Measurements from ENCODE around the gene EME1.
"Not testable (repeated sequence)": the region's sequence is repeated elsewhere in the genome, so short reads cannot be mapped to it uniquely, and the experiment has no call there.

EME1 gene

DNA sequence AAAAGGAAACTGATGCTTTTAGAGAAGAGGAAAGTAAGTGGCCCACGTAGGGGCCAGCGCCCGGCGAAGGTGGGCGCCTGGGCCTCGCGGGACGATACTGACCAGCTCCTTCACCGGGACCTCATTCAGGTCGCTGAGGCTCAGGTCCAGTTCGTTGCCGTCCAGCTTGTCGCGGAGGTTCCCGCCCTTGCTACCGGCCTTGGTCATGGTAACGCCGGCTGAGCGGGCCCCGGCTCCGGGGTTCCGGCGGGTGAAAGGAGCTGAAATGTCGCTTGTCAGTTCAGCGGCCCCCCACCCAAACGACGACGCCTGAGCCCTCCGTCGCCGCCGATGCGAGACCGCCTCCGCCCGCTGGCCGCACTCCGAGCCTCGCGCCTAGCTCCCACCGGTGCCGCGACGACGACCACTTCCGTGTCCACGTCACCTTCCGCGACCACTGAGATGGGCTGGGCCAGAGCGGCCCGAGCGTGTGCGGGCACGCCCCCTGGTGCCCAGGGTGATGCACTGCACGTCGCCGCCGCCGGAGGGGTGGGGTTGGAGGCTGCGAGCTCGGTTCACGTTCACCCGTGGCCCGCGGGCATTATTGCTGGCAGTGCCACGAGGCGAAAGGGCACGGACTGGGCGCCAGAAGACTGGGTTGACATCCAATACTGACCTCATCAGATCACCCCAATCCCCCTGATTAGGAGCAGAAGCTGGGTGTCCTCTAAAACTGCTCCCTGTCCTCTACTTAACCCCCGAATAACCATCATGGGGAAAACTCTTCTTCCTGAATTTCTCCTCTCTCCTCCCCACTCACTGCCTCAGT is 24.3 kb downstream of the EME1 start, which contains the start of gene LRRC59:
Gene LRRC59, minus strand, starts transcription at position 413 of the 808 bp plus-strand sequence. Its CDS starts 206 bp downstream, at position 207.
- peak; percentile 76 for DNase-seq

DNA sequence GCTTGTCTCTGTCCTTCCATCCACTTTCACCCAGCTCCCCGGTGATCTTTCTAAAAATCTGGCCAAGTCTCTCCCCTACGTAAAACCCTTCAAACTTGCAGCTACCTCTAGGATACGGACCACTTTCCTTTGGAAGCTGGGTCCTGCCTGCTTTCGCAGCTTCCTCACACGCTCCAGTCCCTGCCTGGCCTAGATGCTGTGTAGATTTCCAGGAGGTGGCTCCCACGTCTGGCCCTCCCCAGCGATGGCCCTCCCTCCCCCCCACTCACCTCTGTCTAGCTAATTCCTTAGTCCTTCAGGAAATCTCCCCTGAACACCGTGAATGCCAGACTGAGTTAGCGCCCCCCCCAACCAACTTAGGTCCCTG is 24.9 kb downstream of the EME1 start:
- no peak for DNase-seq

DNA sequence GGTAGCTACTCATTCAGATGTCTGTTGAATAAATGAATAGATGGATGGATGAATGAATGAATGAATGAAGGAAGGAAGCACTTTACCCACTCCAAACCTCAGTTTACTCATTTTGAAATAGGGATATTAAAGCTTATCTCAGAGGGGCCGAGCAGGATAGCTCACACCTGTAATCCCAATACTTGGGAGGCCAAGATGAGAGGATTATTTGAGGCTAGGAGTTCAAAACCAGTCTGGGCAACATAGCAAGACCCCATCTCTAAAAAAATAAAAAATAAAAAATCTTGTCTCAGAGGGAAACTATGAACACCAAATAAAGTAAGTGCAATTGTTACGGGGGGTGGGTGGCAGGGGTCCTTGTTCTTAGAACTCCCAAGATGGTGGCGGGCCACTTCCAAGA is 25.6 kb downstream of the EME1 start:
- not testable (repeated sequence) for DNase-seq

DNA sequence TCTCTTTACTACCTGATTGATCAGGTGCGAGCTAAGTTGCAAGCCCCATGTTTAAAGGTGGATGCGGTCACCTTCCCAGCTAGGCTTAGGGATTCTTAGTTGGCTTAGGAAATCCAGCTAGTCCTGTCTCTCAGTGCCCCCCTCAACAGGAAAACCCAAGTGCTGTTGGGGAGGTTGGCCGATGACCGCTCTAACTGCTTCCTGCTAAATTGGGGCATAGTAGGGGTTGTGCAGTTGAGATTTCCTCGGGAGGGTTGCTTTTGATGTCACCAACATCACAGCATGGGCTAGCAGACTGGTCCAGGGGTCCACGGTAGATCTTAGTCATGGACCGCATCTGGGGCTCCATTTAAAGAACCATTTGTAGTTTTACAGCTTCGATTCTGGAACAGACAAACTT is 26.6 kb downstream of the EME1 start:
- DNase-seq: not testable (repeated sequence)

DNA sequence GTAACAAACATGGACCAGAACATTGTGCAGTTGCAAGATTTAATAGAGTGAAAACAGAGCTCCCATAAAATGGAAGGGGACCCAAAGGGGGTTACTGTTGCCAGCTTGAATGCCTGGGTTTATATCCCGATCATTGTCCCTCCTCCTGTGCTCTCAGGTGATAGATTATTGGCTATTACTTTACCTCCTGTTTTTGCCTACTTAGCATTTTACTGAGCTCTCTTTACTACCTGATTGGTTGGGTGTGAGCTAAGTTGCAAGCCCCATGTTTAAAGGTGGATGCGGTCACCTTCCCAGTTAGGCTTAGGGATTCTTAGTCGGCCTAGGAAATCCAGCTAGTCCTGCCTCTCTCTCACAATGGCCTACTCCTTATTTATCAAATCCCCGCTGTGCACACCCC is 32.3 kb downstream of the EME1 start:
- not testable (repeated sequence) for DNase-seq

DNA sequence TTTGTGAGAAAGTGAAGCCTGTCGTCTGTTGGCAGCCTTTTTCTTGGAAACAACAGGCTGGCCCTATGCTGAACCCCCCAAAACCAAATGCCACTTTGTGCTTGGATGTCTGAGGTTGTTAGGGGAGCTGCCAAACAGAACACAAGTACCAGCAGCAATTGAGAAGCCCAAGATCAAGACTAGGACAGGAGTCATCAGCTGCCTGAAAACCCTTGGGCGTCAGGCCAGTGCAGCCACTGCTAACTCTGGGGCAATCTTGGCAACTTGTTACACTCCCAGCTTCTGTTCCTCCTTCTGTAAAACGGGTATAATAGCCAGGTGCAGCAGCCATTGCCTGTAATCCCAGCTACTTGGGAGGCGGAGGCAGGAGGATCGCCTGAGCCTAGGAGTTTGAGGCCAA is 33.5 kb downstream of the EME1 start:
- no peak for DNase-seq

DNA sequence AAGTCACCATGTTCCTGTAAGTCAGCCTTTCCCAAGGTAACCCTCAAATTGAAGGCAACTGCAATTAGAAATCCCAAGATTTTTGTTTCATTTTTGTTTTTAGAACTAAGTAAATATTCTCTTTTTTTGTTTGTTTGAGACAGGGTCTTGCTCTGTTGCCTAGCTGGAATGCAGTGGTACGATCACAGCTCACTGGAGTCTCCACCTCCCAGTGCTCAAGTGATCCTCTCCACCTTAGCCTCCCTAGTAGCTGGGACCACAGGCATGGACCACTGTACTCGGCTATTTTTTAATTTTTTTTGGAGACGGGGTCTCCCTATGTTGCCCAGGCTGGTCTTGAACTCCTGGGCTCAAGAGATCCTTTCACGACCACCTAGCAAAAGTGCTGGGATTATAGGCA is 34.9 kb downstream of the EME1 start:
- no peak for DNase-seq

DNA sequence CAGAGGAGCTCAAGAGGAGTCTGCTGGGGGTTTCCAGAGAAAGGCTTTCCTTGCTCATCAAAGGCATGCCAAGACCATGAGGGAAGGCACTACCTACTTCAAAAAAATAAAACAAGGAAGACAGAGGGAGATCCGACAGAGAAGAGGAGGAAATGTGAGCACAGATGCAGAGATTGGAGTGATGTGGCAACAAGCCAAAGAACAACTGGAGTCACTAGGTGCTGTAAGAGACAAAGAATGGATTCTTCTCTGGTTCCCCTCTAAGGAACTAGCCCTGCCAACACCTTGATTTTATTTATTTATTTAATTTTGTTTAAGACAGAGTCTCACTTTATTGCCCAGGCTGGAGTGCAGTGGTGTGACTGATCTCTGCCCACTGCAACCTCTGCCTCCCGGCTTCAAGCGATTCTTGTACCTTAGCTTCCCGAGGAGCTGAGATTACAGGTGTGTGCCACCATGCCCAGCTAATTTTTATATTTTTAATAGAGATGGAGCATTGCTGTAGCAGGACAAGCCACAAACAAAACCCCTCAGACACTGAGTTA is 39.2 kb downstream of the EME1 start:
- DNase-seq: no peak

DNA sequence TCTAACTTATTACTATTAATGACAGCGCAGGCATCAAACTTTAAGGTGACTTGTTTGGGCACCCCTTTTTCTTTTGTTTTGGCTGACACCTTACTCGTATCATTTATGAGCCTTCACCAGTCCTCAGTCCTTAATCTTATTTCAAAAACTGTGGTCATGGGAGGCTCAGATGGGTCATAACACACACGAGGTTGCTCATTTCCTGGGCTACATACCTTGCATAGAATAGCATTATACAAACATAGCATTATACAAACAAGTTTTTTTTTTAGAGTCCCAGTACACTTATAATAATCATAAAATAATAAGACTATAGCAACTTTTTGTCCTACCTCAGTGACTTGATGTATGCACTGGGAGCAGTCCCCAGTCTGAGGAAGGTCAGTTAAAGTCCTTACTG is 41.8 kb downstream of the EME1 start:
- no peak for DNase-seq

DNA sequence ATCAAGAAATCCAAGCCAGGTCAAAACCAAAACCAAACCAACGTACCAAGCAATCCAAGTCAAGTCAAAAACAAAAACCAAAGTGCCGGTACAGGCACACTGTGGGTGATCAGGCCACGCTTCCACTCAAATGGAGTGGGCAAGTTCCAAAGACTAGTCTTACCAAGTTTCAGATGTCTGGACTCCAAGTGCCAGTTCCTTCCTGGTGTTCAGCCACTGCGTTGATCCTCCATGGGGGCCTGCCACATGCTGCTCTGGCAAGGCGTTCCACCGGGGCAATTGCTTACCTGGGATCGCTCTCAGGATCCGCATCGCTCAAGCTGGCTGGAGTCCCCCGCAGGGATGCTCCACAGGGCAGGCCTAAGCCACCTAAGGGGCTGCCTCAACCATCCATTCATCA is 46.5 kb downstream of the EME1 start:
- DNase-seq: not testable (repeated sequence)

DNA sequence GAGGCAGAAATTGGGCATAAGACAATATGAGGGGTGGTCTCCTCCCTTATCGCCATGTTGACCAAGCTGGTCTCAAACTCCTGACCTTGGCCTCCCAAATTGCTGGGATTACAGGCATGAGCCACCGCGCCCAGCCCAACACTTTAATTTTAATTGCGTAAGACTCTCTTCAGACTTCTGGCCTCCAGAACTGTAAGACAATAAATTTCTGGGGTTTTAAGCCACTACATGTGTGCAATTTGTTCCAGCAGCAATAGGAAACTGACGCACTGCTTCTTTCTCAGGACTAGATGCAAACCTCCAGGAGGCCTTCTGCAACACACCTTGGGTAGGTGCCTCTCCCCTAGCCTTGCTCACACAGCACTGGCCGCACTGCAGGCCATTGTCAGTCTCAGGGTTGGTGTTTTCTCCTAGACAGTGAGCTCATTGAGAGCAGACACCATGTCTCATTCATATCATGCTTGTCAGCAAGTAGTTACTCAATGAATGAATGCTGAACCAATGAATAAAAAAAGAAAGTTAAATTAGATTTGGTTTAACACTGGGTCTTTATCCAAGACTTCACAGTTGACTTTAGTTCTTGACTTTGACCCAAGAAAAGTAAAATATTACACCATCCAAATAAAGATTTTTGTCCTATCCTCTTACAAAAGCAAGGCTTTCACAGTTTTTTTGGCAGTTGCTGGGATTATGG is 47.5 kb downstream of the EME1 start:
- DNase-seq: no peak

DNA sequence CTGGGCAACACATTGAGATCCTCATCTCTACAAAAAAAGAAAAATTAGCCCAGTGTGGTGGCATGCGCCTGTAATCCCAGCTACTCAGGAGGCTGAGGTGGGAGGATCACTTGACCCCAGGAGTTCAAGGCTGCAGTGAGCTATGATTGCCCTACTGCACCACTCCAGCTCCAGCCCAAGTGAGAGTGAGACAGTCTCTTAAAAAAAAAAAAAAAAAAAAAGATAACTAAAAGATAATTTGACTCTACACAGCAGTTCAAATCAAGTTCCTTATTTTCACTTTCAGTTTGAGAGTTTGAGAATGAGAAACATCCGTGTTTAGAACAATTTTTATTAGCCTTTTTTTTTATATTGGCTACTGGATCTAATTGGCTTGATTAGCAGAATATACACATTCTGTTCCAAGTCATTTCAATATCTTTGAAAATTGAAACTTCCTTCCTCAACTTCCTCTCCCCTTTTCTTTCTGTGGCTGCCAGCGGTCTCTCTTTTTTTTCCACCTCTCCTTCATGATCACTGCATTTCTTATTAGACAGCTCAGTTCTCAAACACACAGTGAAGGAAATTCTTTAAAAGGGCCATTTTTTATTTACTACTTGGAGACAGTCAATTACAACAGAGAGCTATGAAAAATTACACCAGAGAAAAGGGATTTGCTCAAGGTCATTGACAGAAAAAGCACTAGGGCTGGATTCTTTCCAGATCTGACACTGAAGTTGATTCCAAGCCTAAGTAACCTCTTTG is 48.5 kb downstream of the EME1 start:
- DNase-seq: peak; percentile 25

DNA sequence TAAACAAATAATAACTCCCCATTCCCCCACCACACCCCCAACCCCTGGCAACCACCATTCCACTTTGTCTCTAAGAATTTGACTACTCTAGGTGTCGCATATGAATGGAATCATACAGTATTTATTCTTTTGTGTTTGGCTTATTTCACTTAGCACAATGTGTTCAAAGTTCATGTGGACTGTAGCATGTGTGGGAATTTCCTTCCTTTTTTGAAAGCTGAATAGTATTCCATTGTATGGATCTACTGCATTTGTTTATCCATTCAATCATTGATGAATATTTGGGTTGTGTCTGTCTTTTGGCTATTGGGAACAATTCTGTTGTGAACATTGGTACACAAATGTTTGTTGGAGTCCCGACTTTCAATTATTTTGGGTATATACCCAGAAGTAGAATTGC is 49.7 kb downstream of the EME1 start:
- no peak for DNase-seq

DNA sequence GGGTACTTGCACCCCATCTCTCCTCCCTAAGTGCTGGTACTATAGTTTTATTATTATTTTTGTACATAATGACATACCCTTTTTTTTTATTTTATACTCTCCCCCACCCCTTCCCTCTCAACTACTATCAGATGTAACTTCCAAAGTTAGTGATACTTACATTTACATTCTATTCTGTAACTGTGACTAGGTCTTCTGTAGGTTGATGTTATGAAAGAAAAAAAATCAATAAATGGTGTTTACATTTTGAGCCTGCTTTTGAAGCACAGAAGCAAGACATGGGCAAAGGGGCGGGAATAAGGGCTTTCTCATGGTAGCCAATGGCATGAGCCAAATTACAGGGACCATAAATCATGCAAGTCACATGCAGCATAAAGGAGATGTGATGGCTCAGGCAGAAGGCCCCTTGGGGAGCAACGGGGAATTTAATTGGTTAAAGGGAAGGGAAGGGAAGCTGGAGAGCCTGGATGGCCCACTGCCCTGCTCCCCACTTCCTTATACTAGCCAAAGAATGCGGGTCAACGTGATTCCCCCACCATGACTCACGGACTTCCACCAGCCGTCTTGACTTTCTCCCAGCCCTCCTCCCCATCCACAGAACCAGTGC is 50.6 kb downstream of the EME1 start:
- DNase-seq: no peak

DNA sequence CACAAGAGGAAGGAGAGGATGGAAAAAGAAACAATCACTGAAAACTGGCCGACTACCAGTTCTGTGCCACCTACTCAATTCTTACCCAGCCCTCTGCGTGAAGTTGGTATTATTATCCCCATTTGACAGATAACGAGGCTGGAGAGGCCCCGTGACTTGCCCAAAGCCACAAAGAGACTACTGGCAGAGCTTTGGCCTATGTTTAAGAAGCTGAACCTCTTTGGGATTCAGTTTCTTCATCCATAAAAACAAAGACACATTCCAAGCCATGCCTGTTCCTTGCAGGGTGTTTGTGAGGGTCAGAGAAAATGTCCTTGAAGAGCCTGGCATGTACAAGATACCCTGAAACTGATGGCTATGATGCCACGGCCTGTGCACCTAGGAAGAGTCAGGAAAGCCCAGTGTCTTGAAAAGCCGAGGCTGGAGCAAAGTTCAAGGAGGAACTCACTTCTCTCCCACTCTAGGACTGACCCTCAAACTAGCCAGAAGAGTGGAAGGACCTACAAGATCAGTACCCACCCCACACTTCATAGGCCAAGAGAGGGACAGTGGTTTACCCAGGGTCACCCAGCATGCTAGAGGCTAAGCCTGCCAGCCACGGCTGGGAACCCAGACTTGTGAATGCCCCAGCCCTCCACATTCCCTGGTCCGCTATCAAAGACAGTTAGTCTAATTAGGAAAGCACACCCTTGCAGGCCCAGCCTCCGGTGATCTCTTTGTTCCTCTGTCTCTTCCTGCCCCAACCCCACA is 51.4 kb downstream of the EME1 start:
- no peak for DNase-seq

DNA sequence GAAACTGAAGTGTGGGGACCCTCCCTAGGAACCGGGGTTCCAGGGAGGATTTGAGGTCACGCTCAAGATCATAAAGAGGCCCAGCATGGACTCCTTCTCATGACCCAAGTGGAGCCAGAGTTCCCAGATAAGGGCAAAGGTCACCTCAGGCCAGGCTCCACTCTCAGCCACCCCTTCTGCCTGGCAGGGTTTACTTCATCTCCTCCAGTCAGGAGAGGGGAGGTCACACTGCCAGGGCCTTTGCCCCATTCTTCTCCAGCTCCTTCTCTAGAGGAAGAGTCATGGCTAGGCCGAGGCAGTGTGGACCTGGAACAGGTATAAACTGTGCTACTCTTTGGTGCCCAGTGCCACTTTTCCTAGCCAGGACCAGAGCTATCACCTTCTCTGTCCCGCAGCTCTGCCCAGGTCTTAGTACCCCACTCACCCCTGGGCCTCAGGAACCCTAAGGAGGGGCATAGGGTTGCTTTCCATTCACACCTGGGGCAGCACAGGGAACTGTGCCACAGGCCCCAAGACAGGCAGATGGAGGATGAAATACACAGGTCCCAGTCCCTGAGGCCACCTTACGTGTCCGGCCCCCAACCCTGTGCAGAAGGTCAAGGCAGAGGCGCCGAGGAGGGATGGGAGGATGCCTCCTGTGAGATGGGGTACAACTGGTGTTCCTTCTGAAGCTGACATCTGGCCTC is 52.1 kb downstream of the EME1 start:
- no peak for DNase-seq

DNA sequence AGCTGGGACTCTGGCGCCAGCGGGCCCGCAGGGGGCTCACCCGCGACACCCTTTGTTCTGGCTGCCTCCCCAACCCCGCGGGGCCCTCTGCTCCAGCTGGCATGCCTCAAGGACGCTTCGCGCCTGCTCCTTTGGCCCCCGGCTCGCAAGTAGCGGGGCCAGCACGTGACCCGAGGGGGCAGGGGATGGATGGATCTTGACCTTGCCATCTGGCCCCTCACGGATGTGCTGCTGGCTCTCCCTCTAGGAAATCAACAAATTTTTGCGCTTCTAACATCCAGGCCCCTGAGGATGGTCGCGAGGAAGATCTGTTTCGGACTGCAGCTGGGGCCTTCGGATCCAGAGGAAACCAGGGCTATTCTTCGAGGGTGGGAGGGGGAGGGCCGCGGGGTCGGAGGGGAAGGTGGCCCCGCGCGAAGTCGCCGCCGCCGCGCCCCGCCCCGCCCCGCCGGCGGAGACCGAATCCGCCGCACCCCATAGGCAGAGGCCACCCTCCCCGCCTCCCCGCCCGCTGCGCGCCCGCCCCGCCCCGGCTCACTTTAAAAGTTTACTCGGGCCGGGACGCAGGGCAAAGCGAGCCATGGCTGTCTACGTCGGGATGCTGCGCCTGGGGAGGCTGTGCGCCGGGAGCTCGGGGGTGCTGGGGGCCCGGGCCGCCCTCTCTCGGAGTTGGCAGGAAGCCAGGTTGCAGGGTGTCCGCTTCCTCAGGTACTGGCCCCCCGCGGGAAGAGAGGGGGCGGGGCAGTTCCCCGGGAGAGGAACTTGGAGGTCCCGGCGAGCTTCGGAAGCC is 52.8 kb downstream of the EME1 start, which contains the start of gene ACSF2:
Gene ACSF2, plus strand, starts transcription at position 537 of the 790 bp plus-strand sequence. Its CDS starts 44 bp downstream, at position 581.
- DNase-seq: peak; percentile 37

DNA sequence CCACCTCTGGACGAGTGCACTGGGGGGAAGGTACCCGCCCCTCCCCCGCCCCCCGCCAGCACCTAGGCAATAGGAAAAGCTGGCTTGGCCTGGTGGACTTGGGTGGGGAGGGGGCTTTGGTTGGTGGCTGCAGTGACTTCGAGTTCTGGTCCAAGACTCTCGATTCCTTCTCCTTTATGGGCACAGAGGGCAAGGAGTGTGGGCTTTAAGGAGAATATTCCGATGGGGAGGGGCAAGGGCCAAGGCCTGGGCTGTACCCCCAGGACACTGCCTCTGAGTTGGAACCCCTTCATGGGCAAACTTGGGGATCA is 53.4 kb downstream of the EME1 start:
- DNase-seq: no peak

DNA sequence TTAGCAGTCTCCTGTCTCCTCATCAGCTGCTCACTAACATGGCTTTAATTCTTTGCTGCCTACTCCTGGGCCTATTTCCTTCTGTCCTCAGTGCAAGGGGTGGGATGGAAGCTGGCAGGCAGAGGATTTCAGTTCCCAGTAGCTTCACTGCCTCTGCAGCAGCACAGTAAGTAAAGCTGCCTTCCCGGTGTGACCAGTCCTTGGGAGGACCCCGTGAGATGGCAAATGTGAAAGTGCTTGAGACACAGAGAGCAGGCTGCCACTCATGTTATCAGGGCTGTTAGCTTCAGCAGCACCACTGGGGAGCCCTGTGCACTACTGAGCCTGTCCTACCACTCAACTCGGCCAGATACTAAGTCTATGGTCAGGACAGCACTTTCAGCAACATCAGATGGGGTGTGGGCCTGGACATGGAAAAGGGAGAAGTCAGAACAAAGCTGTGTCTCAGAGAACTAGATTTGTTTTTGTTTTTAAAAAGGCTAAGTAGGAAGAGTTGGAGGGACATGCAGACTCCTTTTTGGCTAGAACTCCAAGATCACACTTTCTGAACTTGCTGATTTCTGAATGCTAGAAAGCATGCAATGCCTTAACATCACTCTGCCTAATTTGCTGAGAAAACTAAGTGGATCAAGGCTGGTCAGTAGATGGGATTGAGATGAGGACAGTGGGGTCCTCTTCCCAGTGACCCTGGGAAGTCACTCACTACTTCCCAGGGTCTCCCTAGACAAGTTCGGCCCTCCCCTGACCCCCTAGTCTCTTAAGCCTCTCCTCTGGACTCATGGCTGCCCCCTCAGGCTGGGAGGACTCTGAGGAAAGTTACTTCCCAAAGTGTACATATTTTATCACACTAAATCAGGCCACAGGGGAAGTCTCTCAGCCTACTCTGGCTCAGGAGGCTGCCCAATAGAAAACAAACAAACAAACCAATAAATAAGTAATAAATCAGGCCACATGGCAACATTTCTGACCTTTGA is 54.1 kb downstream of the EME1 start:
- DNase-seq: no peak

DNA sequence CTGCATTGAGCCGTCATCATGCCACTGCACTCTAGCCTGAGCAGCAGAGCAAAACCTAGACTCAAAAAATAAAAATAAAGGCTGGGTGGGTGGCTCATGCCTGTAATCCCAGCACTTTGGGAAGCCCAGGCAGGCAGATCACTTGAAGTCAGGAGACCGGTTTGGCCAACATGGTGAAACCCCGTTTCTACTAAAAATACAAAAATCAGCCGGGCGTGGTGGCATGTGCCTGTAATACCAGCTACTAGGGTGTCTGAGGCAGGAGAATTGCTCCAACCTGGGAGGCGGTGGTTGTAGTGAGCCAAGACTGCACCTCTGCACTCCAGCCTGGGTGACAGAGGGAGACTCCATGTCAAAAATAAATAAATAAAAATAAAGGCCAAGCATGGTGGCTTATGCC is 55.1 kb downstream of the EME1 start:
- not testable (repeated sequence) for DNase-seq

All from DMS79 treated with DMSO at 0.1 percent for 48 hours (cell line).